OCI-LY1 (cell line): ENCODE data around the gene IFT81.

Experiments
- H2AFZ ChIP-seq: fragments of 200-600 bp; sonication (generic), shearing (Covaris generic); 2 replicates; pipeline ENCODE4 v1.6.0; 2014; ENCODE audit warnings: antibody characterized with exemption, mild to moderate bottlenecking, low read length
- H3F3A ChIP-seq: fragments of 200-600 bp; sonication (generic), shearing (Covaris generic); 2 replicates; pipeline ENCODE4 v1.6.0; 2014; ENCODE audit warnings: mild to moderate bottlenecking, antibody characterized with exemption, low read length, moderate library complexity; ENCODE audit not compliant: insufficient read depth
- H3K27ac ChIP-seq: fragments of 200-600 bp; sonication (generic); 2 replicates; pipeline ENCODE4 v1.5.1; 2014; ENCODE audit warnings: low read length, mixed run types, mild to moderate bottlenecking, low read depth; ENCODE audit not compliant: poor library complexity, severe bottlenecking
- H3K27me3 ChIP-seq: fragments of 200-600 bp; sonication (generic); 2 replicates; pipeline ENCODE4 v1.6.0; 2014; ENCODE audit warnings: antibody characterized with exemption, mild to moderate bottlenecking, low read length, moderate library complexity; ENCODE audit not compliant: insufficient read depth
- H3K36me3 ChIP-seq: fragments of 200-600 bp; sonication (generic); 2 replicates; pipeline ENCODE4 v1.6.1; 2014; ENCODE audit warnings: mild to moderate bottlenecking, antibody characterized with exemption, low read length, moderate library complexity, mixed read lengths; ENCODE audit not compliant: insufficient read depth
- H3K4me1 ChIP-seq: fragments of 200-600 bp; sonication (generic); 2 replicates; pipeline ENCODE4 v1.5.1; 2014; ENCODE audit warnings: mild to moderate bottlenecking, low read length, moderate library complexity; ENCODE audit not compliant: insufficient read depth, severe bottlenecking
- H3K4me2 ChIP-seq: fragments of 200-600 bp; sonication (generic), shearing (Covaris generic); 2 replicates; pipeline ENCODE4 v1.6.1; 2014; ENCODE audit warnings: low read length
- H3K4me3 ChIP-seq: fragments of 200-600 bp; sonication (generic); 2 replicates; pipeline ENCODE4 v1.5.1; 2014; ENCODE audit warnings: low read length, low read depth, mild to moderate bottlenecking, mixed read lengths; ENCODE audit not compliant: poor library complexity, severe bottlenecking
- H3K79me2 ChIP-seq: fragments of 200-600 bp; shearing (Covaris generic); 2 replicates; pipeline ENCODE4 v1.6.1; 2016; ENCODE audit warnings: mixed run types, low read length, mixed read lengths; ENCODE audit not compliant: insufficient read depth
- H3K9ac ChIP-seq: fragments of 200-600 bp; sonication (generic), shearing (Covaris generic); 2 replicates; pipeline ENCODE4 v1.6.1; 2014; ENCODE audit warnings: mild to moderate bottlenecking, low read length, mixed read lengths
- H3K9me2 ChIP-seq: fragments of 200-600 bp; sonication (generic), shearing (Covaris generic); 2 replicates; pipeline ENCODE4 v1.6.1; 2014; ENCODE audit warnings: low read depth, mild to moderate bottlenecking, low read length, mixed read lengths
- H3K9me3 ChIP-seq: fragments of 200-600 bp; shearing (Covaris generic); 2 replicates; pipeline ENCODE4 v1.6.1; 2014; ENCODE audit warnings: low read length, mixed read lengths
- H4K20me1 ChIP-seq: fragments of 200-600 bp; sonication (generic), shearing (Covaris generic); 2 replicates; pipeline ENCODE4 v1.6.0; 2016; ENCODE audit warnings: mild to moderate bottlenecking, low read length; ENCODE audit not compliant: insufficient read depth
- EZH2 ChIP-seq: fragments of 200-600 bp; sonication (generic), shearing (Covaris generic); IDR thresholded peaks from 2 replicates; pipeline ENCODE4 v1.8.0; 2017; ENCODE audit warnings: borderline replicate concordance, mixed run types, mild to moderate bottlenecking, antibody characterized with exemption, low read length, moderate library complexity, mixed read lengths
- TF ChIP-seq, protein P1 (sequence below): fragments of 200-600 bp; sonication (generic), shearing (Covaris generic); IDR thresholded peaks from 2 replicates; pipeline ENCODE4 v1.5.1; 2017; ENCODE audit warnings: mild to moderate bottlenecking, antibody characterized with exemption, low read length, moderate library complexity, mixed read lengths

Gene IFT81

DNA sequence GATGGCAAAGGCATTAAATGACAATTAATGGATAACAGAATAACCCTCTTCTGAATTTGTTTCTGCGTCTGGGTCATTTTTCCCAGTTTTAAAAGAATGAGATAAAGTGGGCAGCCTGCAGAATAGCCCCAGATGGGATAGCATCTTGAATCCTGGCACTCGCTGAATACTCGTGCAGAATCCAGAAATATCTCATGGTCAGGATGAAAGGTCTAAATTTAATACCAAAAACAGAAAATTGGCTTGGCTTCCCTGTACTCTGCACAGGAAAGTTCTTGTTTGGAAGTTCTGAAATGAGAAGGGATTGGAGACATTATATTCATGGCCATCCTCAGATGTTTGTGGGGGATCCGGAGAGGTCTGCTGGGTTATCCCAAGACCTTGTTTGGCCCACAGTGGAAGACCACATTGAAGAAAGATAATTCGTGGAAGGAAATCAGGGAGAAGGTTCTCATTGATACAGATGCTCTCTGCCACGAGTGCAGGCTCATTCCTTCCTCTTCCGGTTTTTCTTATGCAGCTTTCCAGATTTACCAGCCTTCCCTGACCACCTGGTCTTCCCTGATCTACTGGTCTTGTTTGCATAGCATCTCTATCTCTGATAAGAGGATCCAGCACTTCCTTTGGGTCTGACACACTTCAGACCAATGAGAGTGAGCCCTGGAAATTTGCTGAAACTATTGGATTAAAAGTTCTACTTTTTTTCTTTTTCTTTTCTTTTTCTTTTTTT, 6.0 kb upstream of the IFT81 start:
- Histone ChIP-seq H3K4me3 (no peak overlapping the region), H3K27ac (no peak overlapping the region), H3K9ac (no peak overlapping the region), H3K79me2 (no peaks in the 10 kb centered on the region), H3K4me1 (no peaks in the 10 kb centered on the region), H3K27me3 (no peaks in the 10 kb centered on the region), H4K20me1 (no peaks in the 10 kb centered on the region), H3K4me2 (no peak overlapping the region), H3K9me2 (no peaks in the 10 kb centered on the region), H3F3A (no peaks in the 10 kb centered on the region), H2AFZ (no peak overlapping the region), H3K9me3 (no peaks in the 10 kb centered on the region), H3K36me3 (no peaks in the 10 kb centered on the region)
- no peak for TF ChIP-seq EZH2
- TF ChIP-seq, protein P1, sequence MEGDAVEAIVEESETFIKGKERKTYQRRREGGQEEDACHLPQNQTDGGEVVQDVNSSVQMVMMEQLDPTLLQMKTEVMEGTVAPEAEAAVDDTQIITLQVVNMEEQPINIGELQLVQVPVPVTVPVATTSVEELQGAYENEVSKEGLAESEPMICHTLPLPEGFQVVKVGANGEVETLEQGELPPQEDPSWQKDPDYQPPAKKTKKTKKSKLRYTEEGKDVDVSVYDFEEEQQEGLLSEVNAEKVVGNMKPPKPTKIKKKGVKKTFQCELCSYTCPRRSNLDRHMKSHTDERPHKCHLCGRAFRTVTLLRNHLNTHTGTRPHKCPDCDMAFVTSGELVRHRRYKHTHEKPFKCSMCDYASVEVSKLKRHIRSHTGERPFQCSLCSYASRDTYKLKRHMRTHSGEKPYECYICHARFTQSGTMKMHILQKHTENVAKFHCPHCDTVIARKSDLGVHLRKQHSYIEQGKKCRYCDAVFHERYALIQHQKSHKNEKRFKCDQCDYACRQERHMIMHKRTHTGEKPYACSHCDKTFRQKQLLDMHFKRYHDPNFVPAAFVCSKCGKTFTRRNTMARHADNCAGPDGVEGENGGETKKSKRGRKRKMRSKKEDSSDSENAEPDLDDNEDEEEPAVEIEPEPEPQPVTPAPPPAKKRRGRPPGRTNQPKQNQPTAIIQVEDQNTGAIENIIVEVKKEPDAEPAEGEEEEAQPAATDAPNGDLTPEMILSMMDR = no peak

DNA sequence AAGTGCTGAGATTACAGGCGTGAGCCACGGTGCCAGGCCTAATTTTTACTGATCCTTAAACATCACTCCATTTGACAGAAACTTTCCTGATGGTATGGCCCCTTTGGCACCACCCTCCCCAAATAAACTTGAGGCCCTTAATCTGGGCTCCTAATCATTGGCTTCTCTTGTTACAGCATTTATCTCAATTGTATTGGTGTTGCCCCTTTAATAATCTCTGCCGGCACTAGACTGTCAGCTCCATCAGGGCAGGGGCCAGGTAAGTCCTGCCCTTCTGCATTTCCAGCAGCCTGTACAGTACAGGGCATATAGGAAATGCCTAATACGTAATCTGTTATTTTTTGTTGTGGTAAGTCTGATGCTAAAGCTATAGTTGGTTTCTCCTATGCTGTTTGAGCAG, 1.2 kb upstream of the IFT81 start:
- Histone ChIP-seq H3K36me3 (no peaks in the 10 kb centered on the region), H3K27ac (no peak overlapping the region), H3K4me3 (no peak overlapping the region), H2AFZ (no peak overlapping the region), H3F3A (no peaks in the 10 kb centered on the region), H3K4me1 (peaks cover 13% of the 10 kb centered on the region), H3K9me2 (no peaks in the 10 kb centered on the region), H3K79me2 (no peaks in the 10 kb centered on the region), H3K9me3 (no peaks in the 10 kb centered on the region), H3K27me3 (no peaks in the 10 kb centered on the region), H3K9ac (no peak overlapping the region), H3K4me2 (no peak overlapping the region), H4K20me1 (no peaks in the 10 kb centered on the region)
- no peak for TF ChIP-seq EZH2
- TF ChIP-seq, protein P1 = no peak

DNA sequence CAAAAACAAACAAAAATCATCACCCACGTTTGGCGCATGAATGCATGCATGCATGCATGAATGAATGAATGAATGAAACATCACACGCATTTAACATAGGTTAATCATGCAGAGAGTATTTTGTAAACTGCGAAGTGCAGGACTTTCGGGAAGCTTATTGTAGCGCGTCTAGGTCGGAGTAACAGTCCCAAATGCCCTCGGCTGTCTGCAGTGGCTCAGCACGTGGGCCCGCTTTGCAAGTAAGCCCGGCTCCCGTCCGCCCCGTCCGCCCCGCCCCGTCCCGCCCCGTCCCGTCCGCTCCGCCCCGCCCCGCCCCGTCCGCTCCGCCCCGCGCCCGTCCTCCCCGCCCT, 263 bp upstream of the IFT81 start:
- no peak overlapping the region for H3K27ac ChIP-seq
- H3K4me2 ChIP-seq = peak overlapping the region; percentile 48; the same call in 1 of the 2 replicates
- H3K9ac ChIP-seq = no peak overlapping the region

More for the DNA sequence above, 263 bp upstream of the IFT81 start:
- no peak overlapping the region for H3K4me3 ChIP-seq
- H3K36me3 ChIP-seq = no peaks in the 10 kb centered on the region
- H3K79me2 ChIP-seq = no peaks in the 10 kb centered on the region
- no peaks in the 10 kb centered on the region for H3K9me2 ChIP-seq
- H3K27me3 ChIP-seq = no peaks in the 10 kb centered on the region
- H3F3A ChIP-seq = no peaks in the 10 kb centered on the region
- no peaks in the 10 kb centered on the region for H3K9me3 ChIP-seq
- no peak overlapping the region for H2AFZ ChIP-seq
- H4K20me1 ChIP-seq = no peaks in the 10 kb centered on the region
- H3K4me1 ChIP-seq = peaks cover 13% of the 10 kb centered on the region
- no peak for TF ChIP-seq EZH2
- TF ChIP-seq, protein P1 = no peak
